ENCODE measurements around the gene PCDHGB4. TPM values are rescaled to one million over a fixed set of nuclear protein-coding genes. Genes with fewer than 3 reads are reported as not detected.

Gene PCDHGB4
- total RNA-seq, 1 donor from 2014 or later, result 13.0 TPM

DNA sequence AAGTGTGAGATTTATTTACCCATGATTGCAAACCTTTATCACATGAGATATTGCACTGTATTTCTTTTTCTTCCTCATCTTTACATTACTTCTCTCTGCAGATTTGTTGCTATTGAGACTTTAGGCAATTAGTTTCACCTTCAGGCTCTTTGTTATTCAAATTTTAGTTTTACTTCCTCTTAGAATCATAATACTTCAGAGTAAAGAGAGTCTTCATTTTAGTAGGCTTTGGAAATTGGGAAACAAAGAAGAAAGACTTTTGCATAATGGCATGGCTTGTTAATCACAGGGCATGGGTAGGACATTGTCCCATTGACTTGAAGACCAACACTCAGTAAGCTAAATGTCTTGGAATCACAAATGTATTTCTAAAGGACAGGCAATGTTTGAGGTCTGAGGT, 24.8 kb upstream of the PCDHGB4 start:
- Mint-ChIP-seq H3K9me3 (peaks cover 14% of the 10 kb centered on the region), H3K4me3 (no peak overlapping the region), H3K4me1 (ENCODE audit: unreplicated experiment) (no peaks in the 10 kb centered on the region), H3K27ac (no peak overlapping the region), H3K27me3 (no peaks in the 10 kb centered on the region), H3K36me3 (no peaks in the 10 kb centered on the region)
- no peak for DNase-seq (ENCODE audit: extremely low spot score, unreplicated experiment)
- TF ChIP-seq, protein P1, sequence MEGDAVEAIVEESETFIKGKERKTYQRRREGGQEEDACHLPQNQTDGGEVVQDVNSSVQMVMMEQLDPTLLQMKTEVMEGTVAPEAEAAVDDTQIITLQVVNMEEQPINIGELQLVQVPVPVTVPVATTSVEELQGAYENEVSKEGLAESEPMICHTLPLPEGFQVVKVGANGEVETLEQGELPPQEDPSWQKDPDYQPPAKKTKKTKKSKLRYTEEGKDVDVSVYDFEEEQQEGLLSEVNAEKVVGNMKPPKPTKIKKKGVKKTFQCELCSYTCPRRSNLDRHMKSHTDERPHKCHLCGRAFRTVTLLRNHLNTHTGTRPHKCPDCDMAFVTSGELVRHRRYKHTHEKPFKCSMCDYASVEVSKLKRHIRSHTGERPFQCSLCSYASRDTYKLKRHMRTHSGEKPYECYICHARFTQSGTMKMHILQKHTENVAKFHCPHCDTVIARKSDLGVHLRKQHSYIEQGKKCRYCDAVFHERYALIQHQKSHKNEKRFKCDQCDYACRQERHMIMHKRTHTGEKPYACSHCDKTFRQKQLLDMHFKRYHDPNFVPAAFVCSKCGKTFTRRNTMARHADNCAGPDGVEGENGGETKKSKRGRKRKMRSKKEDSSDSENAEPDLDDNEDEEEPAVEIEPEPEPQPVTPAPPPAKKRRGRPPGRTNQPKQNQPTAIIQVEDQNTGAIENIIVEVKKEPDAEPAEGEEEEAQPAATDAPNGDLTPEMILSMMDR (conservative IDR thresholded peaks at IDR 0.05), result no peak

DNA sequence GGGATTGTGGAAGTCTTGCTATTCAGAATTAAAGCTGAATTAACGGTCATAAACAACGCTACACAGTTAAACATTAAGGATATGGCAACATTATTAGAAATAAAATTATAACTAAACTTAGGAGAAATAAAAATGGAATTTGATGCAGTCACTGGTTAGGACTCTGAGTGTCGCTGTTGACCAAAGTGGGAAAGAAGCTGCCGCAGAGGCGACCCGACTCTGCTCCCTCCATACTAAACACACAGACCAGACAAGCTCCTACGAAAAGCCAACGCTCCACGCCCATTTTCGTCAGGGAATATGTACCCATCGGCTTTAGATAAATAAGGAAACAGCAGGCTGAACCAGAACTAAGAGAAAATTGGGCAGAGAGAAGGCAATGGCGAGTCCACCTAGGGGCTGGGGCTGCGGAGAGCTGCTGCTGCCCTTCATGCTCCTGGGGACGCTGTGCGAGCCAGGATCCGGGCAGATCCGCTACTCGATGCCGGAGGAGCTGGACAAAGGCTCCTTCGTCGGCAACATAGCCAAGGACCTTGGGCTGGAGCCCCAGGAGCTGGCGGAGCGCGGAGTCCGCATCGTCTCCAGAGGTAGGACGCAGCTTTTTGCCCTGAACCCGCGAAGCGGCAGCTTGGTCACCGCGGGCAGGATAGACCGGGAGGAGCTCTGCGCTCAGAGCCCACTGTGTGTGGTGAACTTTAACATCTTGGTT, 23.4 kb upstream of the PCDHGB4 start, which contains the start of gene PCDHGA5:
TSS of gene PCDHGA5 (plus strand) at position 211 of the 709 bp plus-strand sequence. CDS start at position 380, 169 bp downstream.
- H3K4me1 Mint-ChIP-seq (ENCODE audit: unreplicated experiment), result no peaks in the 10 kb centered on the region
- no peak within 1 kb of the TSS for H3K4me3 Mint-ChIP-seq
- no peaks in the 10 kb centered on the region for H3K27me3 Mint-ChIP-seq
- no peak for DNase-seq (ENCODE audit: extremely low spot score, unreplicated experiment)
- no peak within 1 kb of the TSS for H3K27ac Mint-ChIP-seq
- peaks cover 10% of the 10 kb centered on the region for H3K9me3 Mint-ChIP-seq
- TF ChIP-seq, protein P1 (conservative IDR thresholded peaks at IDR 0.05), result no peak
- H3K36me3 Mint-ChIP-seq, result no peaks in the 10 kb centered on the region

DNA sequence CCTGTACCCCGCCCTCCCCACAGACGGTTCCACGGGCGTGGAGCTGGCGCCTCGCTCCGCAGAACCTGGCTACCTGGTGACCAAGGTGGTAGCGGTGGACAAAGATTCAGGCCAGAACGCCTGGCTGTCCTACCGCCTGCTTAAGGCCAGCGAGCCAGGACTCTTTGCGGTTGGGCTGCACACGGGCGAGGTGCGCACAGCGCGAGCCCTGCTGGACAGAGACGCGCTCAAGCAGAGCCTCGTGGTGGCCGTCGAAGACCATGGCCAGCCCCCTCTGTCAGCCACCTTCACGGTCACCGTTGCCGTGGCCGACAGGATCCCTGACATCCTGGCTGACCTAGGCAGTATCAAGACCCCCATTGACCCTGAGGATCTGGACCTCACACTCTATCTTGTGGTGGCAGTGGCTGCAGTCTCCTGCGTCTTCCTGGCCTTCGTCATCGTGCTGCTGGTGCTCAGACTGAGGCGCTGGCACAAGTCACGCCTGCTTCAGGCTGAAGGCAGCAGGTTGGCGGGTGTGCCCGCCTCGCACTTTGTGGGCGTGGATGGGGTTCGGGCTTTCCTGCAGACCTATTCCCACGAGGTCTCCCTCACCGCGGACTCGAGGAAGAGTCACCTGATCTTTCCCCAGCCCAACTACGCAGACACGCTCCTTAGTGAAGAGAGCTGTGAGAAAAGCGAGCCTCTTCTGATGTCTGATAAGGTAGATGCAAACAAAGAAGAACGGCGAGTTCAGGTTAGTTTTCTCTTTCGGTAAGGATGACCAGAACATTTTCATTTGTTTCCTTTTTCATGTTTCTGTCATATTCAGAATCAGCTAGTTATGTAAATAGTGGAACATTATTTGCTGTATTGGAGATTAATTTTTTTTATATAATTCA, 21.2 kb upstream of the PCDHGB4 start:
- no peaks in the 10 kb centered on the region for H3K27me3 Mint-ChIP-seq

DNA sequence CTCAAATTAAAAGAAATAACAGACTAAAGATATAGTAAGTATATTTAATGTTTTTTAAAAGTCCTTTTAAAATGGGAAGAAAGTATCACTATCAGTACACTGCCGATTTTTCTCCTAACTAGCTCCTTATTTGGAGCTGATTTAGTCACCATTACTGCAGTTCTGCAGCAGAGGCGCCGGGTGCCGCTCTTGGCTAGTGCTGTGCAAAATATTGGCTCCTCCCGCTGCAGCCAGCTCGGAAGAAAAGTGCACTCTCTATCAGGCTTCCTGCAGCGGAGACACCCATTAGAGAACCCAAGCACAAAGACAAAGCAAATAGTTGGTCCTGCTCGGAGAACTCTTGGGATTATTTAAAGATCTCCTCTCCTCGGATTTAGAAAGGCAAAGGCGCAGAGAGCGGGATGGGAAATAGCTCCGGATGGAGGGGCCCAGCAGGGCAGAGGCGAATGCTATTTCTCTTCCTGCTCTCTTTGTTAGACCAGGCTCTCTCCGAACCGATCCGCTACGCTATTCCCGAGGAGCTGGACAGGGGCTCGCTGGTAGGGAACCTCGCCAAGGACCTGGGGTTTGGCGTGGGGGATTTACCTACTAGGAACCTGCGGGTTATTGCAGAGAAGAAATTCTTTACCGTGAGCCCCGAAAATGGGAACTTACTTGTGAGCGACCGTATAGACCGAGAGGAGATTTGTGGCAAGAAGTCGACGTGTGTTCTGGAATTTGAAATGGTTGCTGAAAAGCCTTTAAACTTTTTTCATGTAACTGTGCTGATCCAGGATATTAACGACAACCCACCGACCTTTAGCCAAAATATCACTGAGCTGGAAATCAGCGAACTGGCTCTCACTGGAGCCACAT, 17.3 kb upstream of the PCDHGB4 start, which contains the start of gene PCDHGB3:
TSS of gene PCDHGB3 (plus strand) at position 249 of the 855 bp plus-strand sequence. CDS start at position 402, 153 bp downstream.
- no peaks in the 10 kb centered on the region for H3K4me1 Mint-ChIP-seq (ENCODE audit: unreplicated experiment)
- no peak within 1 kb of the TSS for H3K27ac Mint-ChIP-seq
- H3K4me3 Mint-ChIP-seq, result no peak within 1 kb of the TSS
- H3K36me3 Mint-ChIP-seq, result peaks cover 3% of the 10 kb centered on the region
- TF ChIP-seq, protein P1 (conservative IDR thresholded peaks at IDR 0.05), result no peak
- DNase-seq (ENCODE audit: extremely low spot score, unreplicated experiment), result no peak
- no peaks in the 10 kb centered on the region for H3K27me3 Mint-ChIP-seq
- H3K9me3 Mint-ChIP-seq, result peaks cover 4% of the 10 kb centered on the region

More for the DNA sequence above, 21.2 kb upstream of the PCDHGB4 start:
- no peak overlapping the region for H3K4me3 Mint-ChIP-seq
- H3K27ac Mint-ChIP-seq, result no peak overlapping the region
- peaks cover 5% of the 10 kb centered on the region for H3K9me3 Mint-ChIP-seq
- DNase-seq (ENCODE audit: extremely low spot score, unreplicated experiment), result no peak
- no peaks in the 10 kb centered on the region for H3K36me3 Mint-ChIP-seq
- TF ChIP-seq, protein P1 (conservative IDR thresholded peaks at IDR 0.05), result no peak
- H3K4me1 Mint-ChIP-seq (ENCODE audit: unreplicated experiment), result no peaks in the 10 kb centered on the region
